ENCODE results near the gene ATF2. TPM values are rescaled to one million over a fixed set of nuclear protein-coding genes. Genes with fewer than 3 reads are reported as not detected.

Gene ATF2
- total and polyA plus RNA-seq, 7 donors: 13.2 to 59.6 (median 46.0) TPM

GRCh38 chr2:175025233-175025632 lies 142.8 kb downstream of the ATF2 start:
- Histone ChIP-seq H3K27ac (no peak overlapping the region), H3K4me1 (no peaks in the 10 kb centered on the region), H3K9me3 (no peaks in the 10 kb centered on the region), H3K4me3 (no peak overlapping the region), H3K27me3 (no peaks in the 10 kb centered on the region), H3K36me3 (no peaks in the 10 kb centered on the region)
- intact Hi-C loops (cut with DNase I): no loop called here
- no peak for DNase-seq
- 50 to 73% methylated on average over 3 of the region's 3 CpGs for WGBS, 2 donors
- TF ChIP-seq POLR2A (IDR thresholded peaks at IDR 0.05): no peak
- TF ChIP-seq POLR2AphosphoS5 (IDR thresholded peaks at IDR 0.05): no peak
- no peak for TF ChIP-seq EP300 (IDR thresholded peaks at IDR 0.05)
- TF ChIP-seq CTCF (IDR thresholded peaks at IDR 0.05): no peak

GRCh38 chr2:175022923-175023322 lies 145.1 kb downstream of the ATF2 start:
- DNase-seq: no peak
- Histone ChIP-seq H3K27me3 (no peaks in the 10 kb centered on the region), H3K4me1 (no peaks in the 10 kb centered on the region), H3K9me3 (no peaks in the 10 kb centered on the region), H3K36me3 (no peaks in the 10 kb centered on the region), H3K27ac (no peak overlapping the region), H3K4me3 (no peak overlapping the region)
- intact Hi-C loops (cut with DNase I): no loop called here
- 66 to 81% methylated on average over 3 of the region's 3 CpGs for WGBS, 2 donors
- TF ChIP-seq POLR2A (IDR thresholded peaks at IDR 0.05) (no peak), EP300 (IDR thresholded peaks at IDR 0.05) (no peak), CTCF (IDR thresholded peaks at IDR 0.05) (no peak), POLR2AphosphoS5 (IDR thresholded peaks at IDR 0.05) (no peak)

Small RNA genes within 50 kb of the gene (small RNA-seq; reads per million reads assigned to genes)
- gene MIR933 (0 reads per million in 3 donors), gene RF02271 (0 reads per million in 3 donors), gene RNU6-1290P (0 reads per million in 3 donors), gene RNU6-763P (0 reads per million in 3 donors)

Other genes starting within 250 kb of the ATF2 start
- 10 to 100 TPM; 11.4 to 15.6 (median 12.6) TPM for gene CHN1, start 162.8 kb downstream of the ATF2 start, total RNA-seq
- gene CHN1, start 162.8 kb downstream of the ATF2 start, polyA plus RNA-seq: 1 to 10 TPM; 2.1 to 5.8 (median 3.6) TPM
- 100 to 1,000 TPM in 3 of 4 donors, 10 to 100 TPM in 1; 97.5 to 233 (median 163) TPM for gene ATP5MC3, start 13.5 kb upstream of the ATF2 start, total RNA-seq
- 1,000 to 10,000 TPM in 1 of 3 donors, 100 to 1,000 TPM in 2; 613 to 1,261 (median 899) TPM for gene ATP5MC3, start 13.5 kb upstream of the ATF2 start, polyA plus RNA-seq

Data from sigmoid colon (tissue), 7 donors.